HG02943 (cell line): ENCODE results near the gene STRBP.

ENCODE experiments used
- ATAC-seq: cut with Tn5 transposase; IDR thresholded peaks from one replicate; pipeline ENCODE4 v1.9.1; 2021; ENCODE audit warnings: mild to moderate bottlenecking, low read depth, moderate library complexity; ENCODE audit not compliant: unreplicated experiment

STRBP gene

GRCh38 chr9:123074628-123075027 lies 193.8 kb downstream of the STRBP start:
- no peak for ATAC-seq

- ATAC-seq, result no peak
Observed at GRCh38 chr9:123073991-123074422, 194.4 kb downstream of the STRBP start.

- ATAC-seq, result no peak
Observed at GRCh38 chr9:123073441-123073840, 194.9 kb downstream of the STRBP start.

GRCh38 chr9:123072407-123072995 lies 195.9 kb downstream of the STRBP start:
- ATAC-seq, result no peak
